Cardiac muscle cell (in vitro differentiated cells and primary cell): ENCODE results near the gene UNC5A. TPM values are rescaled to one million over a fixed set of nuclear protein-coding genes. Genes with fewer than 3 reads are reported as not detected.

Source experiments
- DNase-seq, 2 donors: peaks; one replicate each; pipeline versions ENCODE4 v3.0.0 to v3.0.0-alpha.2; 2010 to 2017; ENCODE audit warnings: low read depth in 1 of 2, low spot score in 1 of 2
- H3K27ac ChIP-seq: fragments of 200-600 bp; sonication (generic); 2 replicates; pipeline ENCODE4 v1.5.1; 2016
- H3K27me3 ChIP-seq: fragments of 200-600 bp; sonication (generic); 2 replicates; pipeline ENCODE4 v1.6.0; 2016; ENCODE audit warnings: control low read depth
- H3K36me3 ChIP-seq: fragments of 200-600 bp; sonication (generic); 2 replicates; pipeline ENCODE4 v1.5.1; 2016; ENCODE audit warnings: control low read depth
- H3K4me1 ChIP-seq: fragments of 200-600 bp; sonication (generic); 2 replicates; pipeline ENCODE4 v1.8.1; 2017; ENCODE audit warnings: low read depth, mild to moderate bottlenecking, mixed run types
- H3K4me3 ChIP-seq: fragments of 200-600 bp; sonication (generic); 2 replicates; pipeline ENCODE4 v1.5.1; 2016; ENCODE audit warnings: mild to moderate bottlenecking
- H3K9me3 ChIP-seq: fragments of 200-600 bp; sonication (generic); 2 replicates; pipeline ENCODE4 v1.5.1; 2017; ENCODE audit warnings: low read depth, mild to moderate bottlenecking, control low read depth
- polyA plus RNA-seq: library from polyadenylated mRNA; unstranded; fragments of >200 nt; fragmentation: Nextera tagmentation; extraction: Ambion mirVana; gene quantifications from 2 replicates; pipeline ENCODE4 v1.2.1, GENCODE V29; 2016
- total RNA-seq: library from RNA; depleted of rRNA; stranded (reverse); fragments of >200 nt; gene quantifications from 2 replicates; pipeline ENCODE4 v1.2.3, GENCODE V29; 2016
- TF ChIP-seq, protein P1 (sequence below): IDR thresholded peaks from 2 replicates; pipeline ENCODE4 v1.5.1; 2012; ENCODE audit warnings: low read depth, mild to moderate bottlenecking, low read length

Gene UNC5A
- total and polyA plus RNA-seq, 2 experiments from 2014 or later = 0.26 to 0.86 TPM

DNA sequence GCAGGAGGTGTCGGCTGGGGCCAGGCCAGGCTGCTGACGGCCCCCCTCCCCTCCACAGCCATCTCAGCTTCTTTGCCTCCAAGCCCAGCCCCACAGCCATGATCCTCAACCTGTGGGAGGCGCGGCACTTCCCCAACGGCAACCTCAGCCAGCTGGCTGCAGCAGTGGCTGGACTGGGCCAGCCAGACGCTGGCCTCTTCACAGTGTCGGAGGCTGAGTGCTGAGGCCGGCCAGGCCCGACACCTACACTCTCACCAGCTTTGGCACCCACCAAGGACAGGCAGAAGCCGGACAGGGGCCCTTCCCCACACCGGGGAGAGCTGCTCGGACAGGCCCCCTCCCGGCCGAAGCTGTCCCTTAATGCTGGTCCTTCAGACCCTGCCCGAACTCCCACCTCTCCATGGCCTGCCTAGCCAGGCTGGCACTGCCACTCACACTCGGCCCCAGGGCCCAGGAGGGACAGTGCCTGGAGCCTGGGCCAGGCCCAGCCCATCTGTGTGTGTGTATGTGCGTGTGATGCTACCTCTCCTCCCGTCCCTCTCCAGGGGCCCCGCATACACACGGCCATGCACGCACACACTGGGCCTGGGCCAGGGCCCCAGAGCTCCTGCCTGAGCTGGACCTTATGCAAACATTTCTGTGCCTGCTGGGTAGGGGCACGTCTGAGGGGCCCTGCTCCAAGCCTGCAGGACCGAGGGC, 69.5 kb downstream of the UNC5A start:
- no peaks in the 10 kb centered on the region for H3K36me3 ChIP-seq
- H3K4me3 ChIP-seq = no peak overlapping the region
- no peaks in the 10 kb centered on the region for H3K27me3 ChIP-seq
- H3K27ac ChIP-seq = no peak overlapping the region
- TF ChIP-seq, protein P1, sequence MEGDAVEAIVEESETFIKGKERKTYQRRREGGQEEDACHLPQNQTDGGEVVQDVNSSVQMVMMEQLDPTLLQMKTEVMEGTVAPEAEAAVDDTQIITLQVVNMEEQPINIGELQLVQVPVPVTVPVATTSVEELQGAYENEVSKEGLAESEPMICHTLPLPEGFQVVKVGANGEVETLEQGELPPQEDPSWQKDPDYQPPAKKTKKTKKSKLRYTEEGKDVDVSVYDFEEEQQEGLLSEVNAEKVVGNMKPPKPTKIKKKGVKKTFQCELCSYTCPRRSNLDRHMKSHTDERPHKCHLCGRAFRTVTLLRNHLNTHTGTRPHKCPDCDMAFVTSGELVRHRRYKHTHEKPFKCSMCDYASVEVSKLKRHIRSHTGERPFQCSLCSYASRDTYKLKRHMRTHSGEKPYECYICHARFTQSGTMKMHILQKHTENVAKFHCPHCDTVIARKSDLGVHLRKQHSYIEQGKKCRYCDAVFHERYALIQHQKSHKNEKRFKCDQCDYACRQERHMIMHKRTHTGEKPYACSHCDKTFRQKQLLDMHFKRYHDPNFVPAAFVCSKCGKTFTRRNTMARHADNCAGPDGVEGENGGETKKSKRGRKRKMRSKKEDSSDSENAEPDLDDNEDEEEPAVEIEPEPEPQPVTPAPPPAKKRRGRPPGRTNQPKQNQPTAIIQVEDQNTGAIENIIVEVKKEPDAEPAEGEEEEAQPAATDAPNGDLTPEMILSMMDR = no peak
- DNase-seq = no peak
- no peaks in the 10 kb centered on the region for H3K9me3 ChIP-seq
- peaks cover 4% of the 10 kb centered on the region for H3K4me1 ChIP-seq

DNA sequence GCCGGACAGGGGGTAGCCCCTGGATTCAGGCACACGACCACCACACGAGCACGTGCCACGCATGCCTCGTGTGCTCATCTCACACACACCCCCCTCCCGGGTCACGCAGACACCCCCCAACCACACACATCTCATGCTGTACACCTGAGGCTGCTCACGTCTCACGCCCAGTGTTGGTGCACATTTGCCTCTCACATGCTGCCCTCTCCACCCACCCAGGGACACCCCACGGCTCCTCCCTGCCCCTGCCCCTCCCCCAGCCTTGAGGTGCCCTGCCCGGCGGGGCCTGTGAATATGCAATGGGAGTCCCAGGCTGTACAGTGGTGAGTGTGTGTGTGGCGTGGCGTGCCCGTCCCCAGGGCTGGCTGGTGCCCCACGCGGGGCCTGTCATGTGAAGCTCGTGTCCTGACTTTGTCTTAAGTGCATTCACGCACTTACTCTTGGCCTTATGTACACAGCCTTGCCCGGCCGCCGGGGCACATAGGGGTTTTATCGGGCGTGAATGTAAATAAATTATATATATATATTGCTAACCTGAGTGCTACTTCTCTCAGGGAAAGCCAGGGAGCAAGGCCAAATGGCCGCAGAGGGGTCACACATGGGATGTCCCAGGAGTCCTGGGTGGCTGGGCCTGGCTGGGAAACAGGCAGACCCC, 70.1 kb downstream of the UNC5A start:
- H3K36me3 ChIP-seq = no peaks in the 10 kb centered on the region
- TF ChIP-seq, protein P1 = no peak
- no peak overlapping the region for H3K4me3 ChIP-seq

DNA sequence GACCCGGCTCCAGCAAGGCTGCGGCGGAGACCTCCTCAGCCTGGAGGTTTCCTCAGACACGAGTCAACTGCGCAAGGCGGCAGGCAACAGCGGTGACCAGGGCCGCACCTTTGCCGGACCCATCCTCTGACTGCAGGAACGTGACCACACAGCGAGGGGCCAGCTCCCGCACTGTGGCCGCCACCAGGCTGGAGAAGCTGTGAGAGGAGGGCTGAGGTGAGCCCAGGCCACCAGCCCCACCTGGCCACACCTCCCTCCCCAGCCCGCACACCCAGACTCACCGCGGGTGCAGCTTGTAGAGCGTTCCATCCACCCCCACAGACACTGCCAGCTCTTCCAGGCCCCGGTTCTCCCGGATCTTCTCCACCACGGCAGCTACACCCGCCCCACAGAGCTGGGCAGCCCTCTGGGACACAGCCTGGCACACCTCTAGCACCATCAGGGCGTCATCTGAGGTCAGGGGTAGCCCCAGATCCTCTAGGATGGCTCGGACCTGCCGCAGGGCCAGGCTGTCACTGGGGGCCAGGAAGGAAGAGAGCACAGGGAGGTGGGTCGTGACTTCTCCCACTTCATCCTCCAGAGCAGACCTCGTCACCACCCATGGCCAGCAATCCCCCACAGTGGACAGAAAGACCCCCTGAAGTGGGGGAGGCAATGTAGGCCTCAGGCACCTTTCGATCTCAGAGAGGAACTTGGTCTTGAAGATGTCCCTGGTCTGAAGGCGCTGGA, 70.8 kb downstream of the UNC5A start:
- Histone ChIP-seq H3K4me1 (no peaks in the 10 kb centered on the region), H3K4me3 (no peak overlapping the region), H3K27me3 (no peaks in the 10 kb centered on the region), H3K9me3 (no peaks in the 10 kb centered on the region), H3K36me3 (no peaks in the 10 kb centered on the region), H3K27ac (no peak overlapping the region)
- DNase-seq = no peak
- TF ChIP-seq, protein P1 = no peak

More for the DNA sequence above, 70.1 kb downstream of the UNC5A start:
- Histone ChIP-seq H3K27ac (no peak overlapping the region), H3K27me3 (no peaks in the 10 kb centered on the region), H3K4me1 (peaks cover 4% of the 10 kb centered on the region), H3K9me3 (no peaks in the 10 kb centered on the region)
- no peak for DNase-seq

DNA sequence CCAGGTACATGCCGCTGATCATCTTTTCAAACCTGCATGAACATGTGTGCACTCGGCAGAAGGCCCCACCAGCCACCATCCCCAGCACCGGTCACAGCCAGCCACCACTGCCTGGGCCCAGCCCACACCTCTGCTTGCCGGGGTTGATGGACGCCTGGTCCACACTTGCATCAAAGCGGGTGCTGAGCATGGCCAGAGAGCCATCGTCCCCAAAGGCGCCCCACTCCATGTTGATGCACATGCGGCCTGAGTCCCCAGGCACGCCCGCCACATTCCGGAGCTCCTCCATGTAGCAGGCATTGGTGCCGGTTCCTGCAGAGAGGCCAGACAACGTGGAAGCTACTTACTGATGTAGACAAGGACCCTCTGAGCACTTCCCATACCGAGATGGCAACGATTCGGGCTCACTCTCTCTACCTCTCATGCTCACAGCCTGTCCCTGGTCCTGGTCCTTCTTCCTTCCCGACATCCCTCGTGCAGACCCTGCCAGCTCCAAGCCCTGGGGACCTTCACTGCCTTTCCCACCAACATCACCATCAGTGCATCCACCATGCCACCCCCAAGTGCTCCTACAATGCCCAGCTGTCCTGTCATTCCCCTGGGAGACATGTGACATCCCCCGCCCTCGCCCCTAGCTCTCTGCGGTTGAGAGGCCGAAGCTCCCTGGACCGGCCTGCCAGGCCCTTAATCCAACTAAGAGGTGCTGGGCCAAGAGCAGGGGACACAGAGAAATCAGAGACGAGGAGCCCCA, 71.6 kb downstream of the UNC5A start:
- TF ChIP-seq, protein P1 = no peak
- Histone ChIP-seq H3K27ac (no peak overlapping the region), H3K4me1 (no peaks in the 10 kb centered on the region), H3K9me3 (no peaks in the 10 kb centered on the region), H3K27me3 (no peaks in the 10 kb centered on the region), H3K4me3 (no peak overlapping the region), H3K36me3 (no peaks in the 10 kb centered on the region)
- no peak for DNase-seq

DNA sequence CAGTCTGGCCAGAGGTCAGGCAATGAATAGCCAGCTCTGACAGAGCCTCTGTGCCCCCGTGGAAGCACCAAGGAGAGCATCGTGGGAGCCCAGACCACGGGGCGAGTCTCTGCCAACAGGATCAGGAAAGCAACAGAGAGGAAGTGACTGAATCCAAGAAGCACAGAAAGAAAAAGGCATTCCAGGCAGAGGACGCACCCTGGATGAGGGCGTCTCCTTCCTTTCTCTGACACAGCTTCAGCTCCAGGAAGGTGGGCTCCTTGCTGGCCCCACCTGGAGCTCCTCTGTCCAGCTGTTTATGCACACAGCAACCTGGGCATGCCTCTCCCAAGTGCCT, 72.2 kb downstream of the UNC5A start:
- no peaks in the 10 kb centered on the region for H3K27me3 ChIP-seq
- H3K4me3 ChIP-seq = no peak overlapping the region
- H3K9me3 ChIP-seq = no peaks in the 10 kb centered on the region
- TF ChIP-seq, protein P1 = no peak
- H3K4me1 ChIP-seq = no peaks in the 10 kb centered on the region
- no peak overlapping the region for H3K27ac ChIP-seq
- peak in 1 of 2 donors; percentile 6 for DNase-seq
- no peaks in the 10 kb centered on the region for H3K36me3 ChIP-seq
